ENCODE results near the gene PARD3B. TPM values are rescaled to one million over a fixed set of nuclear protein-coding genes. Genes with fewer than 3 reads are reported as not detected.
A peak's percentile ranks its signal among the peaks of the same experiment; 100 is the strongest.

The PARD3B gene
- total and polyA plus RNA-seq, 5 donors from 2014 or later: 0.03 to 0.68 (median 0.08) TPM; not detected in 1

DNA sequence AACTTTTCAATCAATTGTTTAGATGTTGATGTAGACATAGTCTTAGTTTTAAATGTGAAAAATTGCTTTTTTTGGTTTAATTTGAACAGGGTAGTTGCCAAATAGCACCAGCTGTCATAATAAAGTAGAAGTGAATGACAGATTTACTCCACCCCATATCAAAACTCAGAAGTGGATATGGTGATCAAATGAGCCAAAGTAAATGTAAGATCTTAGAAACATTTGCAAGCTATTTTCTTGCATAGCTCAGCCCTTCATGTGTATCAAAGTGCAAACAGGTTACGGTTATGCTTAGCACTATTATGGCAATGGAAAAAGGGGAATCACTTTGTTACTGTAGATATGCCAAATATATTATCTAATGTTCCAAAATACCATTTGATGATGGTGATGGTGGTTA is 596.1 kb downstream of the PARD3B start:
- no peak overlapping the region for H3K4me3 Mint-ChIP-seq
- peaks cover 3% of the 10 kb centered on the region for H3K27me3 ChIP-seq (ENCODE audit: control insufficient read depth, insufficient read depth, low read length)
- H3K27ac Mint-ChIP-seq: no peak overlapping the region
- H3K9me3 ChIP-seq (ENCODE audit: control insufficient read depth in 2 of 2, low read length in 2 of 2): no peaks in the 10 kb centered on the region
- H3K9me3 Mint-ChIP-seq: peaks cover 0 to 4% (median 0%) of the 10 kb centered on the region in 7 donors
- H3K36me3 ChIP-seq (ENCODE audit: control insufficient read depth, insufficient read depth, low read length): no peaks in the 10 kb centered on the region
- no peaks in the 10 kb centered on the region for H3K36me3 Mint-ChIP-seq
- no peak for ATAC-seq (ENCODE audit: low read depth in 2 of 2)
- DNase-seq: no peak
- no peaks in the 10 kb centered on the region for H3K4me1 ChIP-seq (ENCODE audit: control insufficient read depth, insufficient read depth, low read length, poor library complexity, severe bottlenecking)
- H3K4me3 ChIP-seq (ENCODE audit: low read depth, low read length): no peak overlapping the region
- H3K27me3 Mint-ChIP-seq: peaks cover 8% of the 10 kb centered on the region
- H3K27ac ChIP-seq (ENCODE audit: insufficient read depth, low read length, poor library complexity, severe bottlenecking): no peak overlapping the region
- peaks cover 0 to 7% (median under 1%) of the 10 kb centered on the region in 4 donors for H3K4me1 Mint-ChIP-seq

GRCh38 chr2:205145888-205146287 is 600.6 kb downstream of the PARD3B start:
- no peak overlapping the region for H3K4me3 Mint-ChIP-seq
- no peak for DNase-seq
- no peaks in the 10 kb centered on the region for H3K9me3 ChIP-seq (ENCODE audit: control insufficient read depth in 2 of 2, low read length in 2 of 2)
- no peak overlapping the region for H3K4me3 ChIP-seq (ENCODE audit: low read depth, low read length)
- H3K27me3 Mint-ChIP-seq: no peaks in the 10 kb centered on the region
- no peak overlapping the region for H3K27ac Mint-ChIP-seq
- peaks cover 0 to 4% (median 0%) of the 10 kb centered on the region in 7 donors for H3K9me3 Mint-ChIP-seq
- no peaks in the 10 kb centered on the region for H3K4me1 ChIP-seq (ENCODE audit: control insufficient read depth, insufficient read depth, low read length, poor library complexity, severe bottlenecking)
- no peak overlapping the region for H3K27ac ChIP-seq (ENCODE audit: insufficient read depth, low read length, poor library complexity, severe bottlenecking)
- H3K4me1 Mint-ChIP-seq: no peaks in the 10 kb centered on the region
- ATAC-seq (ENCODE audit: low read depth in 2 of 2): no peak
- H3K36me3 Mint-ChIP-seq: no peaks in the 10 kb centered on the region
- no peaks in the 10 kb centered on the region for H3K27me3 ChIP-seq (ENCODE audit: control insufficient read depth, insufficient read depth, low read length)
- H3K36me3 ChIP-seq (ENCODE audit: control insufficient read depth, insufficient read depth, low read length): no peaks in the 10 kb centered on the region

- Mint-ChIP-seq H3K4me1 (no peaks in the 10 kb centered on the region), H3K36me3 (no peaks in the 10 kb centered on the region), H3K9me3 (peaks cover 0 to 4% (median 0%) of the 10 kb centered on the region in 7 donors), H3K27ac (no peak overlapping the region), H3K4me3 (no peak overlapping the region), H3K27me3 (no peaks in the 10 kb centered on the region)
- no peaks in the 10 kb centered on the region for H3K4me1 ChIP-seq (ENCODE audit: control insufficient read depth, insufficient read depth, low read length, poor library complexity, severe bottlenecking)
- H3K9me3 ChIP-seq (ENCODE audit: control insufficient read depth in 2 of 2, low read length in 2 of 2): no peaks in the 10 kb centered on the region
- H3K4me3 ChIP-seq (ENCODE audit: low read depth, low read length): no peak overlapping the region
- DNase-seq (no peak), ATAC-seq (ENCODE audit: low read depth in 2 of 2) (no peak)
- no peaks in the 10 kb centered on the region for H3K36me3 ChIP-seq (ENCODE audit: control insufficient read depth, insufficient read depth, low read length)
- no peaks in the 10 kb centered on the region for H3K27me3 ChIP-seq (ENCODE audit: control insufficient read depth, insufficient read depth, low read length)
- H3K27ac ChIP-seq (ENCODE audit: insufficient read depth, low read length, poor library complexity, severe bottlenecking): no peak overlapping the region
These were observed 603.5 kb downstream of the PARD3B start for GRCh38 chr2:205148755-205149154.

DNA sequence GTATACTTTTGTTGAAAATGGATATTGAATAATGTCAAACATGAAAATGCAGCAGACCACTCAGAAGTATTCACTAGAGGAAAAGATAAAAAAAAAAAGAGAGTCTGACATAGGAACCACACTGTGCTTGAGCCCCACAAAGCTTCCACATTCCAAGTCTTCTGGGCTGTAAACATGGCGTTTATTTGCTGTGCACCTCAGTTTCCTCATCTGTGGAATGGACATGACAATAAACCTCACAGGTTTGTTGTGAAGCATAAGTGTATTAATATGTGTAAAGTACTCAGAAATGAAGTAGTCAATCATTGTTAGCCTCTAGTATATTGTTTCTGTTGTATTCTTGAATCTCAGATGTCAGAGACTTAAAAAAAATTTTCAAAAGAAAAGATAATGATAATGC is 611.2 kb downstream of the PARD3B start:
- no peak for DNase-seq
- no peak overlapping the region for H3K4me3 ChIP-seq (ENCODE audit: low read depth, low read length)
- H3K9me3 ChIP-seq (ENCODE audit: control insufficient read depth in 2 of 2, low read length in 2 of 2): no peaks in the 10 kb centered on the region
- peaks cover 0 to 4% (median 0%) of the 10 kb centered on the region in 4 donors for H3K4me1 Mint-ChIP-seq
- H3K36me3 Mint-ChIP-seq: no peaks in the 10 kb centered on the region
- no peaks in the 10 kb centered on the region for H3K27me3 Mint-ChIP-seq
- H3K9me3 Mint-ChIP-seq: peaks cover 0 to 3% (median 0%) of the 10 kb centered on the region in 7 donors
- no peak overlapping the region for H3K27ac Mint-ChIP-seq
- H3K36me3 ChIP-seq (ENCODE audit: control insufficient read depth, insufficient read depth, low read length): no peaks in the 10 kb centered on the region
- H3K27ac ChIP-seq (ENCODE audit: insufficient read depth, low read length, poor library complexity, severe bottlenecking): no peak overlapping the region
- H3K4me1 ChIP-seq (ENCODE audit: control insufficient read depth, insufficient read depth, low read length, poor library complexity, severe bottlenecking): no peaks in the 10 kb centered on the region
- H3K27me3 ChIP-seq (ENCODE audit: control insufficient read depth, insufficient read depth, low read length): no peaks in the 10 kb centered on the region
- ATAC-seq (ENCODE audit: low read depth in 2 of 2): no peak
- no peak overlapping the region for H3K4me3 Mint-ChIP-seq

GRCh38 chr2:205158404-205158803 is 613.1 kb downstream of the PARD3B start:
- H3K36me3 Mint-ChIP-seq: no peaks in the 10 kb centered on the region
- peaks cover 0 to 3% (median 0%) of the 10 kb centered on the region in 7 donors for H3K9me3 Mint-ChIP-seq
- H3K27ac Mint-ChIP-seq: peak overlapping the region in 1 of 3 donors; percentile 83
- no peaks in the 10 kb centered on the region for H3K27me3 ChIP-seq (ENCODE audit: control insufficient read depth, insufficient read depth, low read length)
- H3K36me3 ChIP-seq (ENCODE audit: control insufficient read depth, insufficient read depth, low read length): no peaks in the 10 kb centered on the region
- peaks cover 0 to 4% (median 0%) of the 10 kb centered on the region in 4 donors for H3K4me1 Mint-ChIP-seq
- H3K27ac ChIP-seq (ENCODE audit: insufficient read depth, low read length, poor library complexity, severe bottlenecking): no peak overlapping the region
- no peaks in the 10 kb centered on the region for H3K27me3 Mint-ChIP-seq
- no peak overlapping the region for H3K4me3 ChIP-seq (ENCODE audit: low read depth, low read length)
- ATAC-seq (ENCODE audit: low read depth in 2 of 2) (no peak), DNase-seq (no peak)
- no peaks in the 10 kb centered on the region for H3K9me3 ChIP-seq (ENCODE audit: control insufficient read depth in 2 of 2, low read length in 2 of 2)
- no peaks in the 10 kb centered on the region for H3K4me1 ChIP-seq (ENCODE audit: control insufficient read depth, insufficient read depth, low read length, poor library complexity, severe bottlenecking)
- no peak overlapping the region for H3K4me3 Mint-ChIP-seq

- Histone ChIP-seq H3K27ac (ENCODE audit: insufficient read depth, low read length, poor library complexity, severe bottlenecking) (no peak overlapping the region), H3K27me3 (ENCODE audit: control insufficient read depth, insufficient read depth, low read length) (no peaks in the 10 kb centered on the region), H3K4me1 (ENCODE audit: control insufficient read depth, insufficient read depth, low read length, poor library complexity, severe bottlenecking) (no peaks in the 10 kb centered on the region), H3K9me3 (ENCODE audit: control insufficient read depth in 2 of 2, low read length in 2 of 2) (no peaks in the 10 kb centered on the region), H3K36me3 (ENCODE audit: control insufficient read depth, insufficient read depth, low read length) (no peaks in the 10 kb centered on the region), H3K4me3 (ENCODE audit: low read depth, low read length) (no peak overlapping the region)
- peaks cover 0 to 1% (median 0%) of the 10 kb centered on the region in 7 donors for H3K9me3 Mint-ChIP-seq
- no peaks in the 10 kb centered on the region for H3K36me3 Mint-ChIP-seq
- peaks cover 0 to 4% (median 0%) of the 10 kb centered on the region in 4 donors for H3K4me1 Mint-ChIP-seq
- no peaks in the 10 kb centered on the region for H3K27me3 Mint-ChIP-seq
- no peak overlapping the region for H3K4me3 Mint-ChIP-seq
- DNase-seq (no peak), ATAC-seq (ENCODE audit: low read depth in 2 of 2) (no peak)
- peak overlapping the region in 1 of 3 donors; percentile 39 for H3K27ac Mint-ChIP-seq
These were observed 616.0 kb downstream of the PARD3B start for GRCh38 chr2:205161156-205161839.

DNA sequence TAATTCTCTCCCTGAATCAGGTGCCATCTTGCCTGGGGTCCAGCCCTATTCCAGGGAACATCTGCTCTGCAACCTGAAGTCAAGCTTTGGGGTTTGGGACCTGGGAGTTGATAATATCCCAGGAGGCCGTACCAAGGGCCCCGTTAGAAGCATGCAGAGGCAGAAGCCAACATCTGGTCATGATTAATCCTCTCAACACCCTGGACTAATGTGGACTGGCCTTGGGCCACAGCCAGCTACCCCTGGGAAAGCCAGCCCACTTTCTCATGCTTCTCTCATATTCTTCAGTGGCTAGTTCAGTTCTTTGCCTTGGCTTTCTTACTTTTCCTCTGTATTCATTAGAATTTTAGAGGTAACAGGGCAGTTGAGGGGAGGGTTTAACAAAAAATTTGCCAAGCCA is 621.5 kb downstream of the PARD3B start:
- H3K4me1 Mint-ChIP-seq: peaks cover 3 to 9% (median 4%) of the 10 kb centered on the region in 4 donors
- peaks cover 0 to 4% (median 0%) of the 10 kb centered on the region in 7 donors for H3K9me3 Mint-ChIP-seq
- Histone ChIP-seq H3K27ac (ENCODE audit: insufficient read depth, low read length, poor library complexity, severe bottlenecking) (no peak overlapping the region), H3K9me3 (ENCODE audit: control insufficient read depth in 2 of 2, low read length in 2 of 2) (no peaks in the 10 kb centered on the region), H3K4me1 (ENCODE audit: control insufficient read depth, insufficient read depth, low read length, poor library complexity, severe bottlenecking) (no peaks in the 10 kb centered on the region), H3K27me3 (ENCODE audit: control insufficient read depth, insufficient read depth, low read length) (peaks cover 2% of the 10 kb centered on the region), H3K4me3 (ENCODE audit: low read depth, low read length) (no peak overlapping the region), H3K36me3 (ENCODE audit: control insufficient read depth, insufficient read depth, low read length) (no peaks in the 10 kb centered on the region)
- no peak for DNase-seq
- H3K27me3 Mint-ChIP-seq: peaks cover 5% of the 10 kb centered on the region
- H3K27ac Mint-ChIP-seq: peak overlapping the region in 1 of 3 donors; percentile 39
- no peaks in the 10 kb centered on the region for H3K36me3 Mint-ChIP-seq
- no peak overlapping the region for H3K4me3 Mint-ChIP-seq
- no peak for ATAC-seq (ENCODE audit: low read depth in 2 of 2)

- Mint-ChIP-seq H3K4me3 (no peak overlapping the region), H3K27ac (no peak overlapping the region)
These were observed 623.7 kb downstream of the PARD3B start for GRCh38 chr2:205169012-205169411.

More at GRCh38 chr2:205169012-205169411, 623.7 kb downstream of the PARD3B start:
- H3K36me3 ChIP-seq (ENCODE audit: control insufficient read depth, insufficient read depth, low read length): no peaks in the 10 kb centered on the region
- peaks cover 2% of the 10 kb centered on the region for H3K27me3 ChIP-seq (ENCODE audit: control insufficient read depth, insufficient read depth, low read length)
- Mint-ChIP-seq H3K9me3 (peaks cover 0 to 4% (median 0%) of the 10 kb centered on the region in 7 donors), H3K27me3 (peaks cover 5% of the 10 kb centered on the region), H3K36me3 (no peaks in the 10 kb centered on the region), H3K4me1 (peaks cover 4 to 9% (median 5%) of the 10 kb centered on the region in 4 donors)
- no peak overlapping the region for H3K27ac ChIP-seq (ENCODE audit: insufficient read depth, low read length, poor library complexity, severe bottlenecking)
- DNase-seq (no peak), ATAC-seq (ENCODE audit: low read depth in 2 of 2) (no peak)
- H3K4me3 ChIP-seq (ENCODE audit: low read depth, low read length): no peak overlapping the region
- H3K9me3 ChIP-seq (ENCODE audit: control insufficient read depth in 2 of 2, low read length in 2 of 2): no peaks in the 10 kb centered on the region
- no peaks in the 10 kb centered on the region for H3K4me1 ChIP-seq (ENCODE audit: control insufficient read depth, insufficient read depth, low read length, poor library complexity, severe bottlenecking)

All from CD4-positive, CD25-positive, alpha-beta regulatory T cell (primary cell).